Spinal cord (tissue), 10 donors: ENCODE measurements around the gene VEZT. TPM values are rescaled to one million over a fixed set of nuclear protein-coding genes. Genes with fewer than 3 reads are reported as not detected.
A peak's percentile ranks its signal among the peaks of the same experiment; 100 is the strongest.

Experiments
- DNase-seq, 6 donors: peaks; one replicate each; pipeline versions ENCODE4 v3.0.0 to v3.0.0-alpha.2; 2013 to 2015; ENCODE audit warnings: low spot score in 6 of 6, low read depth in 4 of 6
- H3K27ac ChIP-seq: one replicate; pipeline ENCODE4 v1.5.1; 2013; ENCODE audit warnings: low read depth, low read length, control low read depth
- H3K27me3 ChIP-seq: one replicate; pipeline ENCODE4 v1.6.1; 2013; ENCODE audit warnings: low read length; ENCODE audit not compliant: control insufficient read depth, insufficient read depth
- H3K36me3 ChIP-seq: one replicate; pipeline ENCODE4 v1.6.1; 2013; ENCODE audit warnings: low read length; ENCODE audit not compliant: control insufficient read depth, insufficient read depth
- H3K4me1 ChIP-seq: one replicate; pipeline ENCODE4 v1.6.1; 2013; ENCODE audit warnings: low read length; ENCODE audit not compliant: control insufficient read depth, insufficient read depth
- H3K4me3 ChIP-seq: one replicate; pipeline ENCODE4 v1.5.1; 2013; ENCODE audit warnings: low read depth, low read length, control low read depth
- H3K9me3 ChIP-seq: one replicate; pipeline ENCODE4 v1.6.1; 2013; ENCODE audit warnings: low read length; ENCODE audit not compliant: control insufficient read depth, insufficient read depth
- WGBS: methylation state at CpG from one replicate; pipeline ENCODE4 v1.1.5; 2013; ENCODE audit warnings: missing lambda C conversion rate; ENCODE audit not compliant: insufficient coverage; 5-methylcytosine and 5-hydroxymethylcytosine counted together
- polyA plus RNA-seq, 2 donors: library from polyadenylated mRNA; unstranded; fragments of 120-200 nt; gene quantifications; one replicate each; pipeline ENCODE4 v1.2.1, GENCODE V29; 2013; ENCODE audit not compliant: insufficient read length in 2 of 2
- total RNA-seq, 2 donors: library from RNA; depleted of rRNA in 1 of 2; stranded (reverse); fragments of 120-200 nt in 1 of 2; fragments of >200 nt in 1 of 2; gene quantifications; one replicate each; pipeline versions ENCODE4 v1.2.3 to v1.2.4, GENCODE V29; 2013 to 2014
- donor health status: healthy.

VEZT gene
- total and polyA plus RNA-seq, 4 donors = 68.4 to 164 (median 102) TPM

DNA sequence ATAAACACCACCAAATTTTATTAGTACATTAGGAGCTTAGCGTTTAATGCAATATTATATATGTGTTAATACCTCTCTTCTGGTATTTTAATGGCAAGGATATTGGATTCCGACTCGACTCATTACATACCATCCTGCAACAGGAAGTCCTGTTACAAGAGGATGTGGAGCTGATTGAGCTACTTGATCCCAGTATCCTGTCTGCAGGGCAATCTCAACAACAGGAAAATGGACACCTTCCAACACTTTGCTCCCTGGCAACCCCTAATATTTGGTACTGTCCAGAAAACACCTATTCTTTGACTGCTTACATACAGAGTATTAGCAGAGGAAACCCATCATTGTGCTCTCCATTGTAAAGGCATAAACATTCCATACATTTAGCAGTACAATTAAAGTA lies 45.2 kb downstream of the VEZT start:
- Histone ChIP-seq H3K4me1 (no peaks in the 10 kb centered on the region), H3K4me3 (no peak overlapping the region), H3K9me3 (no peaks in the 10 kb centered on the region), H3K27ac (no peak overlapping the region), H3K36me3 (peaks cover 17% of the 10 kb centered on the region), H3K27me3 (no peaks in the 10 kb centered on the region)
- DNase-seq = no peak
- no CpG with 5 or more reads among the region's 3 CpGs for WGBS

DNA sequence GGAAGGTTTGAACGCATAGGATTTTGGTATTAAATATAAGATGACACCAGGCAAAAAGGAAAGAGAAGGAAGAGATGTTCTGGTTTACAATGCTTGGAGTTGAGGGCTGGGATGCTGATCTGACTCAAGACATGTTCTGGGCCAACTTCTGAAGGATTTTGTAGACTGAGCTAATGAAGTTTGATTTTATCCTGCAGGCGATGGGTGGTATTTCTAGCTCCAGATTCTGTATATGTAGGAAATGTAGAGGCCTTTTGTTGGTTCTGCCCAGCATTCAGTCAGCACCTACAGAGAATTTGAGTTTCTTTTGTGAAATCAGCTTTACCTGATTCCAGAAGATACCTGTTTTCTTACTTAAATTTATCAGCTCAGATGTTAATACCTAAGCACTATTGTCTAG lies 48.2 kb downstream of the VEZT start:
- Histone ChIP-seq H3K9me3 (no peaks in the 10 kb centered on the region), H3K4me3 (no peak overlapping the region), H3K27ac (no peak overlapping the region), H3K27me3 (no peaks in the 10 kb centered on the region), H3K4me1 (no peaks in the 10 kb centered on the region), H3K36me3 (peaks cover 21% of the 10 kb centered on the region)
- 94% methylated on average over 2 of the region's 2 CpGs for WGBS
- DNase-seq = no peak

DNA sequence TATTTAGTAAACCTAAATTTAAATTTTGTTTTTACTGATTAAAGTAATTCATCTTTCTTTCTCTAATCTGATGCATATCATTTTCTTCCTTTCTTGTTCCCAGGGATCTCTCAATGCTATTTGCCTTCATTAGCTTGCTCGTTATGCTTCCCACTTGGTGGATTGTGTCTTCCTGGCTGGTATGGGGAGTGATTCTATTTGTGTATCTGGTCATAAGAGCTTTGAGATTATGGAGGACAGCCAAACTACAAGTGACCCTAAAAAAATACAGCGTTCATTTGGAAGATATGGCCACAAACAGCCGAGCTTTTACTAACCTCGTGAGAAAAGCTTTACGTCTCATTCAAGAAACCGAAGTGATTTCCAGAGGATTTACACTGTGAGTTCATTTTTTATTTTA lies 48.6 kb downstream of the VEZT start:
- DNase-seq = peak in 2 of 6 donors; percentile 1 to 80
- Histone ChIP-seq H3K36me3 (peaks cover 21% of the 10 kb centered on the region), H3K4me3 (no peak overlapping the region), H3K27ac (no peak overlapping the region), H3K9me3 (no peaks in the 10 kb centered on the region), H3K27me3 (no peaks in the 10 kb centered on the region), H3K4me1 (no peaks in the 10 kb centered on the region)
- WGBS = no CpG with 5 or more reads among the region's 6 CpGs

- H3K36me3 ChIP-seq = peaks cover 12% of the 10 kb centered on the region
- DNase-seq = no peak
- WGBS = no CpG with 5 or more reads among the region's 3 CpGs
- no peak overlapping the region for H3K27ac ChIP-seq
- no peaks in the 10 kb centered on the region for H3K27me3 ChIP-seq
- H3K4me1 ChIP-seq = no peaks in the 10 kb centered on the region
- no peak overlapping the region for H3K4me3 ChIP-seq
- H3K9me3 ChIP-seq = no peaks in the 10 kb centered on the region
These were observed 52.3 kb downstream of the VEZT start for GRCh38 chr12:95269892-95270291.

GRCh38 chr12:95271465-95271864 lies 53.9 kb downstream of the VEZT start:
- Histone ChIP-seq H3K27me3 (no peaks in the 10 kb centered on the region), H3K4me3 (no peak overlapping the region), H3K4me1 (no peaks in the 10 kb centered on the region), H3K27ac (no peak overlapping the region), H3K9me3 (no peaks in the 10 kb centered on the region), H3K36me3 (peaks cover 14% of the 10 kb centered on the region)
- 86% methylated on average over 1 of the region's 2 CpGs for WGBS
- no peak for DNase-seq

DNA sequence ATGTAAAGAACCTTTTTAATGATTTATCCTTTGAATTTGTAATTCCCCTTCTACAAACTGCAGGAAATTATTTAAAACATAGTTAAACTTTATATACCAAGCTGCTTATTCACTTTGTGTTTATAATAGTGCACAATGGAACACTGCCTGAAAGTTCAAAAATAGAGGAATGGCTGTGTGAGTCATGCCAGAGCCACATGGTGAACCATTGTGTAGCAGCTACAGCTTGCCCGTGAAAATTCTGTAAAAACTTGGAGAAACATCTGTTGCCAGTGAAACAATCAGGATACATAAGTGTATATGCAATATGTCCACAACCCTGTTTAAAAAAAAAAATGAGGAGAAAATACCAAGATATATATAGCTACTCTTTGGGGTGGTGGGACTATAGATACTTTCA lies 59.5 kb downstream of the VEZT start:
- DNase-seq = peak in 1 of 6 donors; percentile 24
- H3K9me3 ChIP-seq = no peaks in the 10 kb centered on the region
- H3K27ac ChIP-seq = no peak overlapping the region
- H3K4me3 ChIP-seq = no peak overlapping the region
- no CpG with 5 or more reads among the region's 1 CpG for WGBS
- H3K36me3 ChIP-seq = peaks cover 14% of the 10 kb centered on the region
- H3K4me1 ChIP-seq = no peaks in the 10 kb centered on the region
- H3K27me3 ChIP-seq = no peaks in the 10 kb centered on the region

DNA sequence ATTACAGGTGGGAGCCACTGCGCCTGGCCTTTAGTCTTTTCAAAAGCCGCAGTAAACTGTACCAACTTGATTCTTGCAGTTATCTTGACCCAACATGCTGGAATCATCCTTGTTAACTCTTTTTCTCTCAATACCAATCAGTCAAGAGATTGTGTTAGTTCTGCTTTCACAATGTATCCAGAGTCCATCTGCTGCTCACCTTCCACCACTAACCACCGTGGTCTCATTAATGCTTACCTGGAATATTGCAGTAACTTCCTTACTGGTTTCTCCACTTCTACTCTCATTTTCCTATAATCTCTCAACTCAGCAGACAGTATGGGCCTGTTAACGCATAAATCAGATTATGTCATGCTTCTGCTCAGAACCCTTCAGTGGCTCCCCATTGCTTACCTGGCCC lies 62.2 kb downstream of the VEZT start:
- H3K9me3 ChIP-seq = no peaks in the 10 kb centered on the region
- 100% methylated on average over 3 of the region's 4 CpGs for WGBS
- peaks cover 23% of the 10 kb centered on the region for H3K36me3 ChIP-seq
- no peaks in the 10 kb centered on the region for H3K4me1 ChIP-seq
- H3K4me3 ChIP-seq = no peak overlapping the region
- H3K27me3 ChIP-seq = no peaks in the 10 kb centered on the region
- H3K27ac ChIP-seq = no peak overlapping the region
- no peak for DNase-seq

DNA sequence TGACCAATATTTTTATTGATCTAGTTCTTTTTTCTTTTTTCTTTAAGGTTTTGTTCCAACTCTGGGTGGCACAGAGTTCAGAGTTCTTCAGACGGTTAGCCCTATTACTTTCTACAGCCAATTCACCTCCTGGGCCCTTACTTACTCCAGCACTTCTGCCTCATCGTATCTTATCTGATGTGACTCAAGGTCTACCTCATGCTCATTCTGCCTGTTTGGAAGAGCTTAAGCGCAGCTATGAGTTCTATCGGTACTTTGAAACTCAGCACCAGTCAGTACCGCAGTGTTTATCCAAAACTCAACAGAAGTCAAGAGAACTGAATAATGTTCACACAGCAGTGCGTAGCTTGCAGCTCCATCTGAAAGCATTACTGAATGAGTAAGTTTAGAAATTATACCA lies 64.7 kb downstream of the VEZT start:
- 97% methylated on average over 6 of the region's 6 CpGs for WGBS
- Histone ChIP-seq H3K36me3 (peaks cover 27% of the 10 kb centered on the region), H3K27ac (no peak overlapping the region), H3K4me1 (no peaks in the 10 kb centered on the region), H3K9me3 (no peaks in the 10 kb centered on the region), H3K4me3 (no peak overlapping the region), H3K27me3 (no peaks in the 10 kb centered on the region)
- DNase-seq = no peak

DNA sequence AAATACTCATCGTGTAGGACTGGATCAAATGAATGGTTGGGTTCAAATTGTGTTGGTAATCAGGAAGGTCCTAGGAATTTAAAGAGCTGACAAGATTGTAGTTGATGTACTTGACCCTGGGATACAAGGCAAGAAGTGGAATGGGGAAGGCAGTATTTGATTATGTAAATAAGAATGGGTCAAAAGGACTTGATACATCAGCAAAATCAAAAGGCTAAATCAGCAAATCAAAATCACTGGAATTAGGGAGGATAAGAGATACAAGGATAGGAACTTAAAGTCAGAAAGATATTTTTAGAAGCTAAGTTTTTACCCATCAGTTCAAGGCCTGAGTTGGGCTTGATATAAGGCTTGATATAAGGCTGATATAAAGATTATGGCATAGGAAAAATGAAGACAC lies 65.8 kb downstream of the VEZT start:
- Histone ChIP-seq H3K36me3 (peaks cover 28% of the 10 kb centered on the region), H3K27ac (no peak overlapping the region), H3K4me3 (no peak overlapping the region), H3K9me3 (no peaks in the 10 kb centered on the region), H3K4me1 (no peaks in the 10 kb centered on the region), H3K27me3 (no peaks in the 10 kb centered on the region)
- no CpG with 5 or more reads among the region's 1 CpG for WGBS
- no peak for DNase-seq

DNA sequence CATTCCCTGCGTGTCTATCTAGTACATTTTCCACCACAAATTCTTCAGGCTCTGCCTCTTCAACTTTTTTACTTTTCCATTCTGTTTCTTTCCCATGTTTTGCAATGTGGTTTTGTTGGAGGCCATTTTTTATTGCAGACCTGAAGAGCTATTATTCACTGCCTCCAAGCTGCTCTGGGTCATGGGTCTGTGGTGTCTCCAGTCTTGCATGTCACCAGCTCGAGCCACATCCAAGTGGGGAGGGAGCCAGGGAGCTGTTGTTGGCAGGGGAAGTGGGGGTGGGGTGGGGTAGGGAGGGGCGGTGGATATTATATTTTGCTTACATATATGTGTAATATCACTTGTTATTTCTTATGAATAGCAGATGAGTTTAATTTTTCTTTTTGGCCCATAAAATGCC lies 69.1 kb downstream of the VEZT start:
- no peaks in the 10 kb centered on the region for H3K9me3 ChIP-seq
- peaks cover 20% of the 10 kb centered on the region for H3K36me3 ChIP-seq
- no peaks in the 10 kb centered on the region for H3K27me3 ChIP-seq
- 80% methylated on average over 1 of the region's 3 CpGs for WGBS
- H3K4me1 ChIP-seq = no peaks in the 10 kb centered on the region
- DNase-seq = no peak
- H3K27ac ChIP-seq = no peak overlapping the region
- H3K4me3 ChIP-seq = no peak overlapping the region
